Body of pancreas (tissue), 4 donors: Measurements from ENCODE around the gene RLBP1. TPM values are rescaled to one million over a fixed set of nuclear protein-coding genes. Genes with fewer than 3 reads are reported as not detected.

ENCODE experiments used
- ATAC-seq: fragments of 150-250 bp; one replicate; pipeline ENCODE4 v1.9.1; 2016
- DNase-seq, 4 donors: peaks; one replicate each; pipeline ENCODE4 v3.0.0-alpha.2; 2019
- H3K27ac ChIP-seq, 4 donors: fragments of 200-600 bp; sonication (generic); 1 replicate in 3 of 4; 2 replicates in 1 of 4; pipeline versions ENCODE4 v1.5.1 to v1.6.1; 2016 to 2019; ENCODE audit warnings: mild to moderate bottlenecking in 1 of 4, mixed read lengths in 1 of 4, moderate library complexity in 1 of 4
- H3K27me3 ChIP-seq, 2 donors: fragments of 200-600 bp; sonication (generic); one replicate each; pipeline ENCODE4 v1.6.0; 2016; ENCODE audit warnings: mild to moderate bottlenecking in 1 of 2
- H3K36me3 ChIP-seq, 2 donors: fragments of 200-600 bp; sonication (generic); replicated peaks in 1 of 2; 2 replicates each; pipeline ENCODE4 v1.5.1; 2016; ENCODE audit warnings: low read depth in 2 of 2; ENCODE audit not compliant: insufficient read depth in 1 of 2
- H3K4me1 ChIP-seq: fragments of 200-600 bp; sonication (generic); one replicate; pipeline ENCODE4 v1.6.0; 2016
- H3K4me3 ChIP-seq, 2 donors: fragments of 200-600 bp; sonication (generic); 1 replicate in 1 of 2; 2 replicates in 1 of 2; pipeline ENCODE4 v1.5.1; 2016 to 2019
- H3K9me3 ChIP-seq, 3 donors: fragments of 200-600 bp; sonication (generic); 1 replicate in 2 of 3; 2 replicates in 1 of 3; pipeline ENCODE4 v1.5.1; 2016
- POLR2A ChIP-seq, 3 donors: fragments of 450-650 bp; IDR thresholded peaks; one replicate each; pipeline ENCODE4 v1.6.1; 2016; ENCODE audit warnings: antibody characterized with exemption in 3 of 3, mild to moderate bottlenecking in 2 of 3
- WGBS, 2 donors: methylation state at CpG; one replicate each; pipeline ENCODE4 v1.1.5; 2017; 5-methylcytosine and 5-hydroxymethylcytosine counted together
- intact Hi-C: fragments of 100-400 bp; cut with DNase I; formaldehyde crosslinking; loops from one replicate; pipeline ENCODE4 v1.15.1; 2023
- total RNA-seq, 2 donors: library from RNA; depleted of rRNA; stranded (reverse); fragments of >200 nt; gene quantifications; one replicate each; pipeline ENCODE4 v1.1.0, GENCODE V29; 2016
- TF ChIP-seq, protein P1 (sequence below), 7 experiments: fragments of 450-650 bp in 4 of 7; fragments of 200-600 bp in 3 of 7; sonication (generic) in 3 of 7; IDR thresholded peaks; one replicate each; pipeline ENCODE4 v1.5.1; 2016 to 2019; ENCODE audit warnings: antibody characterized with exemption in 7 of 7

RLBP1 gene
- total RNA-seq, 2 donors from 2014 or later: not detected

- Histone ChIP-seq H3K36me3 (peaks cover 7 to 26% of the 10 kb centered on the region in 2 donors), H3K9me3 (no peaks in the 10 kb centered on the region), H3K4me1 (peaks cover 15% of the 10 kb centered on the region), H3K27ac (peak overlapping the region in 3 of 4 donors; percentile 13 to 59 (median 26)), H3K4me3 (no peak overlapping the region), H3K27me3 (no peaks in the 10 kb centered on the region)
- intact Hi-C loops: no loop called here
- DNase-seq (peak in 1 of 4 donors; percentile 39), ATAC-seq (no peak)
- 79% methylated on average over 9 to 11 of the region's 12 CpGs for WGBS, 2 donors
- no peak for TF ChIP-seq POLR2A (IDR thresholded peaks at IDR 0.05)
- TF ChIP-seq, protein P1, sequence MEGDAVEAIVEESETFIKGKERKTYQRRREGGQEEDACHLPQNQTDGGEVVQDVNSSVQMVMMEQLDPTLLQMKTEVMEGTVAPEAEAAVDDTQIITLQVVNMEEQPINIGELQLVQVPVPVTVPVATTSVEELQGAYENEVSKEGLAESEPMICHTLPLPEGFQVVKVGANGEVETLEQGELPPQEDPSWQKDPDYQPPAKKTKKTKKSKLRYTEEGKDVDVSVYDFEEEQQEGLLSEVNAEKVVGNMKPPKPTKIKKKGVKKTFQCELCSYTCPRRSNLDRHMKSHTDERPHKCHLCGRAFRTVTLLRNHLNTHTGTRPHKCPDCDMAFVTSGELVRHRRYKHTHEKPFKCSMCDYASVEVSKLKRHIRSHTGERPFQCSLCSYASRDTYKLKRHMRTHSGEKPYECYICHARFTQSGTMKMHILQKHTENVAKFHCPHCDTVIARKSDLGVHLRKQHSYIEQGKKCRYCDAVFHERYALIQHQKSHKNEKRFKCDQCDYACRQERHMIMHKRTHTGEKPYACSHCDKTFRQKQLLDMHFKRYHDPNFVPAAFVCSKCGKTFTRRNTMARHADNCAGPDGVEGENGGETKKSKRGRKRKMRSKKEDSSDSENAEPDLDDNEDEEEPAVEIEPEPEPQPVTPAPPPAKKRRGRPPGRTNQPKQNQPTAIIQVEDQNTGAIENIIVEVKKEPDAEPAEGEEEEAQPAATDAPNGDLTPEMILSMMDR (IDR thresholded peaks at IDR 0.05): no peak
Measured at GRCh38 chr15:89184886-89185526, 36.4 kb downstream of the RLBP1 start.

GRCh38 chr15:89184357-89184756 is 37.0 kb downstream of the RLBP1 start:
- TF ChIP-seq, protein P1 (IDR thresholded peaks at IDR 0.05): no peak
- TF ChIP-seq POLR2A (IDR thresholded peaks at IDR 0.05): no peak
- intact Hi-C loops: no loop called here
- ATAC-seq: peak; percentile 73
- Histone ChIP-seq H3K27me3 (no peaks in the 10 kb centered on the region), H3K36me3 (peaks cover 7 to 21% of the 10 kb centered on the region in 2 donors), H3K4me1 (peaks cover 15% of the 10 kb centered on the region), H3K27ac (peak overlapping the region; percentile 13 to 59 (median 22)), H3K9me3 (no peaks in the 10 kb centered on the region), H3K4me3 (no peak overlapping the region)
- DNase-seq: peak; percentile 41 to 85 (median 73)
- 33 to 34% methylated on average over 5 to 6 of the region's 6 CpGs for WGBS, 2 donors

DNA sequence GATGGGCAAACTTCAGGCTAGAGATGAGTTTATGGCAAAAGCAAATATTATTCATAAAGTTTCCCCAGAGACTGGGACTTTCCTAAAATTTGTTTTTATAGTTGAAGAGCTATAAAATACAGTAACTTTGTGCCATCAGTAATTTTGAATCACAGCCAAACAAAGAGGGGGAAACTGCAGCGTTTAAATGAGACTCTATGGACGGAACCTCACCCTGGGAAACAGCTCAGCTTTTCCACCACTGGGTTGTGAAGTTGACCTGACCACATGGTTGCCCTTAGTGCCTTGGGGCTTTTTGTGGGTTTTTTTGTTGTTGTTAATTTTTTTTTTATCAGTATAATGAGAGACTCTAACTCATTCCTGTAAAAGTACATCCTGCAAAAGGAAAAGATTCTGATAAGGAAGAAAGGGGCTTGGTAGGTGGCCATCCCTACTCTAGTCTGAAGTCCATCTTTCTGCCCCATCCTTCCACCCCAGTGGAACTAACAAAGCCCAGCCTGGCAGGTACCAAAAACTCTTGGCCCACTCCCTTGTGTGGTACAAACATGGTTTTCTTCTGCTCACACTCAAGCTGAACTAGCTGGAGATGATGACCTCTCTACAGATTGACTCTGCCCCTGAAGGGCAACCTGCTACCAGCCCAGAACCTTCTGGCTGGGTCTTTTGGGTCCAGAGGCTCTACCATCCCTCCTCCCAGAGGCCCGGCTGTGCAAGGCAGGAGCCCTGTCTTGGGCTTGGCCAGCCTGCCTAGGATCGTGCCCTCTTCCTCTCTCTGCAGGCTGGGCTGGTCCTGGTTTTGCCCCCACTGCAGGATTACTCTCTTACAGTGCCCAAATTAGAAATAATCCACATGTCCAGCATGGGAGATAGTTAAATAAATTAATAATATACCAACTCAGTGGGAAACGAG is 41.2 kb downstream of the RLBP1 start:
- Histone ChIP-seq H3K4me1 (peaks cover 22% of the 10 kb centered on the region), H3K9me3 (no peaks in the 10 kb centered on the region), H3K36me3 (peaks cover 7 to 22% of the 10 kb centered on the region in 2 donors), H3K27ac (no peak overlapping the region), H3K27me3 (no peaks in the 10 kb centered on the region), H3K4me3 (no peak overlapping the region)
- intact Hi-C loops: loop anchor here (5.0 to 10.0 kb wide), 3 partner anchors 38 to 275 kb away; no protein-coding TSS in a partner anchor
- 79 to 80% methylated on average over 5 of the region's 5 CpGs for WGBS, 2 donors
- TF ChIP-seq POLR2A (IDR thresholded peaks at IDR 0.05): no peak
- no peak for DNase-seq
- no peak for ATAC-seq

DNA sequence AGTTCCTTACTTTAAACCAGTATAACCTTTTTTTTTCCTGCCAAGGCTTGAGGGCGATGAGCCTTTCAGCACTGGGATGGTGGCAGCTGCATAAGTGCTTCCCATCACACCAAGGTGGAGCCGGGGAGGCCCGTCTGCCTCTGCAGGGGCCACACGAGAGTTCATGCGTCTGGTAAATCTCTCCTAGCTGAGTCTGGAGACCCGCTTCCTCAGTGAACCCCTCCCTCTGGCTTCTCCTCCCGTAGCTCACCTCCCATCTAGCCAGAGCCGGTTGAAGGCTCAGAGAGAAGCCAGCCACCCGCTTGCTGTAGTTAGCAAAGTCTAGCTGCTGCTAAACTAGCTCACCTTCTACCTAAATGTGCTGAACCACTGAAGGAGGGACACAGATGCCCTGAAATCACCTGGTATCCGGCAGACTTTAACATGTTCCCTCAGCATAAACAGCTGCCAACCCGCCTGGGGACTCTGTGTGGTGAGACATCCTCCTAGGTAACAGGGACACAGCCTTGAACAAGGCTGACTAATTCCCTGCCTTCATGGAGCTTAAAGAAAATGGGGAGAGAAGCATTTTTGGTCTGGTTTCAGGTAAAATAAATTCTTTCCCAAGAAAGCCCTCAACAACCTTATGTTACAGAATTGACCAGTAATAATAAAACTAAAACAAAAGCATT is 42.9 kb downstream of the RLBP1 start:
- no peak for TF ChIP-seq POLR2A (IDR thresholded peaks at IDR 0.05)
- TF ChIP-seq, protein P1 (IDR thresholded peaks at IDR 0.05): no peak
- 86 to 91% methylated on average over 7 to 11 of the region's 11 CpGs for WGBS, 2 donors
- Histone ChIP-seq H3K9me3 (no peaks in the 10 kb centered on the region), H3K36me3 (peaks cover 7 to 21% of the 10 kb centered on the region in 2 donors), H3K27ac (no peak overlapping the region), H3K27me3 (no peaks in the 10 kb centered on the region), H3K4me1 (peaks cover 7% of the 10 kb centered on the region), H3K4me3 (no peak overlapping the region)
- no peak for ATAC-seq
- intact Hi-C loops: loop anchor here (5.0 to 10.0 kb wide), 3 partner anchors 36 to 274 kb away; no protein-coding TSS in a partner anchor
- no peak for DNase-seq
